ENCODE measurements around the gene DLG2.

DNA sequence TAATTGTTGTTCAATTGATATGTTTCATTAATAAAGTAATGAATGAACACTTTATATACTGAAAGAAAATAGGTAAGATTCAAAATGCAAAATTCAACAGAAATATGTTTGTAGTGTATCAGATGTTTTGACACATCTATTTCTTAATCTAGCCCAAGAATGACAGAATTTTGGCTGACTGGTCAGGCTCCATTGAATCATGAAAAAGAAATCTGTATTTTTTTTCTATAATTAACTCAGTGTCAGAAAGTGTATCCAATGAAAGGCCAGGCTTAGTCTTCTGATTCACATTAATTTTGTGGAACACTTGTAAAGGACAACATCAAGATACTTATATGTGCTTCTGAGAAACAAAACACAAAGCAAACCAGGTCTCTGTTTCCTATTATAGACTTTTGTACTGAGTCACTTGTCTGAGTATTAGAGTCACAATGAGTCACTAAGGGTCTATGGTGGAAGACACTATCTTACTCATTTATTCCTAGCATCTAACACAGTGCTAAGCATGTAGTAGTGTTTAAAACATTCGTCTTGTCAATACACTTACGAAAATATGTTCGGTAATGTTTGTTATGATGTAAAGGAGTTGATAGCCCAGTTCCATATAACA, 2043.3 kb downstream of the DLG2 start:
- TF ChIP-seq, protein P1, sequence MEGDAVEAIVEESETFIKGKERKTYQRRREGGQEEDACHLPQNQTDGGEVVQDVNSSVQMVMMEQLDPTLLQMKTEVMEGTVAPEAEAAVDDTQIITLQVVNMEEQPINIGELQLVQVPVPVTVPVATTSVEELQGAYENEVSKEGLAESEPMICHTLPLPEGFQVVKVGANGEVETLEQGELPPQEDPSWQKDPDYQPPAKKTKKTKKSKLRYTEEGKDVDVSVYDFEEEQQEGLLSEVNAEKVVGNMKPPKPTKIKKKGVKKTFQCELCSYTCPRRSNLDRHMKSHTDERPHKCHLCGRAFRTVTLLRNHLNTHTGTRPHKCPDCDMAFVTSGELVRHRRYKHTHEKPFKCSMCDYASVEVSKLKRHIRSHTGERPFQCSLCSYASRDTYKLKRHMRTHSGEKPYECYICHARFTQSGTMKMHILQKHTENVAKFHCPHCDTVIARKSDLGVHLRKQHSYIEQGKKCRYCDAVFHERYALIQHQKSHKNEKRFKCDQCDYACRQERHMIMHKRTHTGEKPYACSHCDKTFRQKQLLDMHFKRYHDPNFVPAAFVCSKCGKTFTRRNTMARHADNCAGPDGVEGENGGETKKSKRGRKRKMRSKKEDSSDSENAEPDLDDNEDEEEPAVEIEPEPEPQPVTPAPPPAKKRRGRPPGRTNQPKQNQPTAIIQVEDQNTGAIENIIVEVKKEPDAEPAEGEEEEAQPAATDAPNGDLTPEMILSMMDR (IDR thresholded peaks at IDR 0.05; ENCODE audit: insufficient read depth, low read depth, low read length): no peak
- no peak for TF ChIP-seq EZH2 (IDR thresholded peaks at IDR 0.05; ENCODE audit: insufficient read depth, low read length)
